ENCODE measurements around the gene CNTN1.

- TF ChIP-seq CTCF (IDR thresholded peaks at IDR 0.05), result no peak
- TF ChIP-seq POLR2A (IDR thresholded peaks at IDR 0.05), result no peak
These were observed at the start of gene CNTN1 for GRCh38 chr12:40691913-40692764.

Measured in Peyer's patch (tissue), 4 donors.